Measurements from ENCODE around the gene CAMKMT.

Gene CAMKMT

GRCh38 chr2:44424211-44424610, 62.5 kb downstream of the CAMKMT start:
- no peaks in the 10 kb centered on the region for H3K4me1 ChIP-seq (ENCODE audit: control insufficient read depth in 1 of 2, insufficient read depth in 2 of 2, low read length in 2 of 2)
- no peaks in the 10 kb centered on the region for H3K79me2 ChIP-seq (ENCODE audit: control insufficient read depth, insufficient read depth, low read length, poor library complexity)
- no peak overlapping the region for H2AFZ ChIP-seq (ENCODE audit: insufficient read depth, low read length, poor library complexity)
- no peak overlapping the region for H3K4me3 ChIP-seq (ENCODE audit: low read depth, low read length)
- H4K12ac ChIP-seq (ENCODE audit: low read depth, low read length), result no peak overlapping the region
- no peak overlapping the region for H4K91ac ChIP-seq (ENCODE audit: low read depth, low read length)
- H3K4ac ChIP-seq (ENCODE audit: low read depth, low read length), result no peak overlapping the region
- H3K9ac ChIP-seq (ENCODE audit: low read length), result no peak overlapping the region
- no peak overlapping the region for H3K14ac ChIP-seq (ENCODE audit: low read length)
- H2AK5ac ChIP-seq (ENCODE audit: low read length), result no peak overlapping the region
- no peaks in the 10 kb centered on the region for H3K27me3 ChIP-seq (ENCODE audit: insufficient read depth, low read length)
- H3K9me3 ChIP-seq (ENCODE audit: insufficient read depth, low read depth, low read length), result no peaks in the 10 kb centered on the region
- no peak overlapping the region for H2BK12ac ChIP-seq (ENCODE audit: low read length)
- H3K79me1 ChIP-seq (ENCODE audit: low read length), result no peaks in the 10 kb centered on the region
- no peak overlapping the region for H2BK120ac ChIP-seq (ENCODE audit: insufficient read depth, low read length, poor library complexity)
- no CpG with 5 or more reads among the region's 9 CpGs for WGBS (ENCODE audit: extremely low coverage, insufficient coverage, insufficient read length)
- no peaks in the 10 kb centered on the region for H3K36me3 ChIP-seq (ENCODE audit: control insufficient read depth in 1 of 2, insufficient read depth in 2 of 2, low read length in 2 of 2)
- no peak overlapping the region for H2BK5ac ChIP-seq (ENCODE audit: low read depth, low read length, poor library complexity)
- no peak overlapping the region for H3K27ac ChIP-seq (ENCODE audit: low read depth, low read length)
- H3K23ac ChIP-seq (ENCODE audit: low read length), result no peak overlapping the region
- H3K18ac ChIP-seq (ENCODE audit: low read length), result no peak overlapping the region
- H4K8ac ChIP-seq (ENCODE audit: low read depth, low read length), result no peak overlapping the region
- H3K4me2 ChIP-seq (ENCODE audit: low read length), result no peak overlapping the region
- no peak for DNase-seq

- Histone ChIP-seq H3K27me3 (ENCODE audit: insufficient read depth, low read length) (no peaks in the 10 kb centered on the region), H2AFZ (ENCODE audit: insufficient read depth, low read length, poor library complexity) (no peak overlapping the region), H3K4me2 (ENCODE audit: low read length) (no peak overlapping the region), H3K9me3 (ENCODE audit: insufficient read depth, low read depth, low read length) (no peaks in the 10 kb centered on the region), H3K79me2 (ENCODE audit: control insufficient read depth, insufficient read depth, low read length, poor library complexity) (no peaks in the 10 kb centered on the region), H2BK120ac (ENCODE audit: insufficient read depth, low read length, poor library complexity) (no peak overlapping the region), H4K91ac (ENCODE audit: low read depth, low read length) (no peak overlapping the region), H3K79me1 (ENCODE audit: low read length) (no peaks in the 10 kb centered on the region), H3K36me3 (ENCODE audit: control insufficient read depth in 1 of 2, insufficient read depth in 2 of 2, low read length in 2 of 2) (no peaks in the 10 kb centered on the region), H2BK5ac (ENCODE audit: low read depth, low read length, poor library complexity) (no peak overlapping the region), H3K18ac (ENCODE audit: low read length) (no peak overlapping the region), H3K9ac (ENCODE audit: low read length) (no peak overlapping the region), H3K23ac (ENCODE audit: low read length) (no peak overlapping the region), H4K8ac (ENCODE audit: low read depth, low read length) (no peak overlapping the region), H3K4ac (ENCODE audit: low read depth, low read length) (no peak overlapping the region), H3K4me1 (ENCODE audit: control insufficient read depth in 1 of 2, insufficient read depth in 2 of 2, low read length in 2 of 2) (no peaks in the 10 kb centered on the region), H2BK12ac (ENCODE audit: low read length) (no peak overlapping the region), H4K12ac (ENCODE audit: low read depth, low read length) (no peak overlapping the region), H3K4me3 (ENCODE audit: low read depth, low read length) (no peak overlapping the region), H3K14ac (ENCODE audit: low read length) (no peak overlapping the region), H3K27ac (ENCODE audit: low read depth, low read length) (no peak overlapping the region), H2AK5ac (ENCODE audit: low read length) (no peak overlapping the region)
- DNase-seq, result no peak
- no CpG with 5 or more reads among the region's 1 CpG for WGBS (ENCODE audit: extremely low coverage, insufficient coverage, insufficient read length)
These were observed 67.3 kb downstream of the CAMKMT start for GRCh38 chr2:44429034-44429433.

- no peaks in the 10 kb centered on the region for H3K27me3 ChIP-seq (ENCODE audit: insufficient read depth, low read length)
- no peak overlapping the region for H4K12ac ChIP-seq (ENCODE audit: low read depth, low read length)
- no peaks in the 10 kb centered on the region for H3K36me3 ChIP-seq (ENCODE audit: control insufficient read depth in 1 of 2, insufficient read depth in 2 of 2, low read length in 2 of 2)
- no peak overlapping the region for H2BK120ac ChIP-seq (ENCODE audit: insufficient read depth, low read length, poor library complexity)
- no peak overlapping the region for H2AFZ ChIP-seq (ENCODE audit: insufficient read depth, low read length, poor library complexity)
- no peaks in the 10 kb centered on the region for H3K9me3 ChIP-seq (ENCODE audit: insufficient read depth, low read depth, low read length)
- no peak overlapping the region for H3K23ac ChIP-seq (ENCODE audit: low read length)
- no peak overlapping the region for H3K18ac ChIP-seq (ENCODE audit: low read length)
- no CpG with 5 or more reads among the region's 1 CpG for WGBS (ENCODE audit: extremely low coverage, insufficient coverage, insufficient read length)
- no peak overlapping the region for H2BK12ac ChIP-seq (ENCODE audit: low read length)
- no peak overlapping the region for H3K4me2 ChIP-seq (ENCODE audit: low read length)
- no peak overlapping the region for H4K91ac ChIP-seq (ENCODE audit: low read depth, low read length)
- H3K79me2 ChIP-seq (ENCODE audit: control insufficient read depth, insufficient read depth, low read length, poor library complexity), result no peaks in the 10 kb centered on the region
- H3K4me3 ChIP-seq (ENCODE audit: low read depth, low read length), result no peak overlapping the region
- no peaks in the 10 kb centered on the region for H3K4me1 ChIP-seq (ENCODE audit: control insufficient read depth in 1 of 2, insufficient read depth in 2 of 2, low read length in 2 of 2)
- H3K27ac ChIP-seq (ENCODE audit: low read depth, low read length), result no peak overlapping the region
- no peak overlapping the region for H3K14ac ChIP-seq (ENCODE audit: low read length)
- no peak overlapping the region for H2AK5ac ChIP-seq (ENCODE audit: low read length)
- no peak overlapping the region for H3K4ac ChIP-seq (ENCODE audit: low read depth, low read length)
- H2BK5ac ChIP-seq (ENCODE audit: low read depth, low read length, poor library complexity), result no peak overlapping the region
- no peak for DNase-seq
- H4K8ac ChIP-seq (ENCODE audit: low read depth, low read length), result no peak overlapping the region
- no peaks in the 10 kb centered on the region for H3K79me1 ChIP-seq (ENCODE audit: low read length)
- no peak overlapping the region for H3K9ac ChIP-seq (ENCODE audit: low read length)
These were observed 68.6 kb downstream of the CAMKMT start for GRCh38 chr2:44430342-44430741.

- no peaks in the 10 kb centered on the region for H3K27me3 ChIP-seq (ENCODE audit: insufficient read depth, low read length)
- H2BK5ac ChIP-seq (ENCODE audit: low read depth, low read length, poor library complexity), result no peak overlapping the region
- no peak overlapping the region for H3K4me3 ChIP-seq (ENCODE audit: low read depth, low read length)
- no peak overlapping the region for H4K12ac ChIP-seq (ENCODE audit: low read depth, low read length)
- no peak overlapping the region for H2AFZ ChIP-seq (ENCODE audit: insufficient read depth, low read length, poor library complexity)
- no peak overlapping the region for H4K8ac ChIP-seq (ENCODE audit: low read depth, low read length)
- no peak overlapping the region for H3K18ac ChIP-seq (ENCODE audit: low read length)
- no peak overlapping the region for H3K4ac ChIP-seq (ENCODE audit: low read depth, low read length)
- H3K4me2 ChIP-seq (ENCODE audit: low read length), result peak overlapping the region; percentile 7
- H3K79me1 ChIP-seq (ENCODE audit: low read length), result no peaks in the 10 kb centered on the region
- H3K9ac ChIP-seq (ENCODE audit: low read length), result no peak overlapping the region
- no CpG with 5 or more reads among the region's 4 CpGs for WGBS (ENCODE audit: extremely low coverage, insufficient coverage, insufficient read length)
- H3K79me2 ChIP-seq (ENCODE audit: control insufficient read depth, insufficient read depth, low read length, poor library complexity), result no peaks in the 10 kb centered on the region
- no peak overlapping the region for H4K91ac ChIP-seq (ENCODE audit: low read depth, low read length)
- no peaks in the 10 kb centered on the region for H3K9me3 ChIP-seq (ENCODE audit: insufficient read depth, low read depth, low read length)
- H3K4me1 ChIP-seq (ENCODE audit: control insufficient read depth in 1 of 2, insufficient read depth in 2 of 2, low read length in 2 of 2), result no peaks in the 10 kb centered on the region
- no peak overlapping the region for H2BK12ac ChIP-seq (ENCODE audit: low read length)
- H2BK120ac ChIP-seq (ENCODE audit: insufficient read depth, low read length, poor library complexity), result no peak overlapping the region
- peak; percentile 27 to 86 for DNase-seq
- no peak overlapping the region for H2AK5ac ChIP-seq (ENCODE audit: low read length)
- H3K36me3 ChIP-seq (ENCODE audit: control insufficient read depth in 1 of 2, insufficient read depth in 2 of 2, low read length in 2 of 2), result no peaks in the 10 kb centered on the region
- H3K23ac ChIP-seq (ENCODE audit: low read length), result no peak overlapping the region
- no peak overlapping the region for H3K14ac ChIP-seq (ENCODE audit: low read length)
- H3K27ac ChIP-seq (ENCODE audit: low read depth, low read length), result no peak overlapping the region
These were observed 72.1 kb downstream of the CAMKMT start for GRCh38 chr2:44433895-44434294.

Data from trophoblast cell (in vitro differentiated cells and primary cell).